ENCODE data around the gene SLC25A25.

The SLC25A25 gene

DNA sequence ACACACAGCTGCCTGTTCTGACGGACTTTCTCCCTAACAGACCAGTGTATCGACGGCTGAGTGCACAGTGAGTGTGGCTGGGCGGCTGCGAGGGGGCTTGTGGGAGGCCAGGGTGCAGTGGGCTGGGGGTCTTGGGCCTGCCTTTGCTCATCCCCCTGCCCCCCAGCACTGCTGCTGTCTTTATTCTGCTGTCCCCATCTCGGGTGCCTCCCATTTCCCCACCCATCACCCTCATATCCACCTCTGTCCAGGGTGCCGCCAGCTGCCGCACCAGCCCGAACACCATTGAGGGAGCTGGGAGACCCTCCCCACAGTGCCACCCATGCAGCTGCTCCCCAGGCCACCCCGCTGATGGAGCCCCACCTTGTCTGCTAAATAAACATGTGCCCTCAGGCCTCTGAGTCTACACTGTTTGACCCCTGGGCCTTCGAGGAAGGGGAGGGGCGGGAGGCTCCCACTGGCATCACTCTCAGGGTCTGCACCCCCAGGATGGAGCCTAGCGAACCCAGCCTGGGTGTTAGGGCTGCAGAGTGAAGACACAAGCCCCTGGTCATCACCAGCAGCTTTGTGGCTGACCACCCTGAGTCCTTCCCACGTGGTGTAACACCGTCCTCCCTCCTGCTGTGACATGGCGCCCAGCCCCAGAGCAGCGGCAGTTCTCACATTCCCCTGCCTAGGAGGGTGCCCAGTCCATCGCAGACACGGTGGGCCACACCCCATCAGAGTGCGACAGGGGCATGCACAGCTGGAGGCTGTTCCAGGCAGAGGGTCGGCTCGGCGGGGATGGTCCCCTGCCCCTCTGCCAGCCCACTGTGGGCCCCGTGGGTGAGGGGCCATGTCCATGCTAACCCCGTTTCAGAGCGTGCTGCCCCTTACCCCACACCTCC, 85.3 kb downstream of the SLC25A25 start:
- Histone ChIP-seq H3K27me3 (ENCODE audit: control insufficient read depth, insufficient read depth, low read length) (no peaks in the 10 kb centered on the region), H3K4me1 (ENCODE audit: control insufficient read depth, insufficient read depth, low read length) (peaks cover 31% of the 10 kb centered on the region), H3K9ac (ENCODE audit: low read length) (no peak overlapping the region), H3K4me3 (ENCODE audit: low read length) (no peak overlapping the region), H3K36me3 (ENCODE audit: control insufficient read depth, insufficient read depth, low read length) (no peaks in the 10 kb centered on the region), H3K9me3 (ENCODE audit: control insufficient read depth, low read length) (no peaks in the 10 kb centered on the region)

DNA sequence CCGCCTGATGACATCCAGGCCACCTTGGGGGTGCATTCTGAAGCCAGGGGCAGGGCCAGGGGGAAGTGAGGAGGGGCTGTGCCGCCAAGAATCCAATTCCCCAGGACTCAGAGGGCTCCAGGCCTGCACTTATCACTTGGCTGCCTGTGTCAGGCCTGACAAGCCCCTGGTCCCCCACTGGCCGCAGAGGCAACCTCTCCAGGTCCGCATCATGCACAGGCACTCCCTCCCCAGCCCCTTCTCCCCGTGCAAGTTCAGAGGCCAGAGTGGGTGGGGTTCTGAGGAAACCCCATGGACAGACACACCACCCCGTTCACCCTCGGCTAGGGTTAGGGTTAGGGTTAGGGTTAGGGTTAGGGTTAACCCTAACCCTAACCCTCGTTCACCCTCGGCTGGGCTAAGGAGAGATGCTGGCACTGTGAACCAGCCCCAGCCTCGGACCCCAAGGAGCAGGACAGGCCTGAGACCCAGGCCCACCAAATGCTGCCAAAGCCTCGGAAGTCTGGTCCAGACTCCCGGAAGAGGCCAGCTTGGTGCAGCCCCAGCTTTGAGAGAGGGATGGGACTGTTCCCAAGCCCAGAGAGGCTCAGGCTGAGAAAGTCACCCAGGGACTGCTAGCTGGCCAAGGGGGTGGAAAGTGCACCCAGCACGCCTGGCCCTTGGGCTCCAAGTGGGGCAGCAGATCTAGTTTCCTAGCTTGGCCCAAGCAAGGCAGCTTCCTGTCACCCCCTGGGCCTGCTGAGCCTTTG, 86.1 kb downstream of the SLC25A25 start:
- Histone ChIP-seq H3K9ac (ENCODE audit: low read length) (no peak overlapping the region), H3K4me3 (ENCODE audit: low read length) (no peak overlapping the region), H3K27me3 (ENCODE audit: control insufficient read depth, insufficient read depth, low read length) (no peaks in the 10 kb centered on the region), H3K36me3 (ENCODE audit: control insufficient read depth, insufficient read depth, low read length) (no peaks in the 10 kb centered on the region), H3K9me3 (ENCODE audit: control insufficient read depth, low read length) (no peaks in the 10 kb centered on the region), H3K4me1 (ENCODE audit: control insufficient read depth, insufficient read depth, low read length) (peaks cover 23% of the 10 kb centered on the region)

DNA sequence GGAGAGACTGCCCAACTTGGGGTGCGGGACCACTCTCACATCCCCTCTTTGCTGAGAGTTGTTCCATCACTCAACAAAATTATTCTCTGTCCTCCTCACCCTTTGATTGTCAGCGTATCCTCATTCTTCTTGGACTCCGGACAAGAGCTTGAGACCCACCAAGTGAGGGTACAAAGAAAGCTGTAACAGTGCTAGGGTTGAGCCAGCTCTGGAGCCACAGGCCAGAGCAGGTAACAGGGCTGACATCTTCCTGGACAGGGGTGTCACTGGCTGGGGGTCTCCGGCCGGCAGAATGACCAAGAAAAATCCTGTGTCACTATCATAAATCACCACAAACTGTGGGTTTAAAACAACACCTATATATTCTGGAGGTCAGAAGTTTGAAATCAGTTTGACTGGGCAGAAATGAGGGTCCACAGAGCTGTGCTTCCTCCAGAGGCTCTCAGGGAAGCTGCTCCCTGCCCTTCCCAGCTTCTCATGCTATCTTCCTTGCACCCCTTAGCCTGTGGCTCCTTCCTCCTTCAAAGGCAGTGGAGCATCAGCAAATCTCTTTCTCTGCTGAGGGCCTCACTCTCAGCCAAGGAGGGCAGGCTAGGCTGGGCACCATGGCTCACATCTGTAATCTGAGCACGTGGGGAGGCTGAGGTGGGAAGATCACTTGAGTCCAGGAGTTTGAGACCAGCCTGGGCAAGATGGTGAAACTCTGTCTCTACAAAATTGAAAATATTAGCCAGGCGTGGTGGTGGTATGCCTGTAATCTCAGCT, 87.9 kb downstream of the SLC25A25 start:
- H3K9me3 ChIP-seq (ENCODE audit: control insufficient read depth, low read length) = no peaks in the 10 kb centered on the region
- no peaks in the 10 kb centered on the region for H3K36me3 ChIP-seq (ENCODE audit: control insufficient read depth, insufficient read depth, low read length)
- H3K27me3 ChIP-seq (ENCODE audit: control insufficient read depth, insufficient read depth, low read length) = no peaks in the 10 kb centered on the region
- H3K4me1 ChIP-seq (ENCODE audit: control insufficient read depth, insufficient read depth, low read length) = peaks cover 17% of the 10 kb centered on the region
- H3K4me3 ChIP-seq (ENCODE audit: low read length) = no peak overlapping the region
- no peak overlapping the region for H3K9ac ChIP-seq (ENCODE audit: low read length)

Measured in mucosa of stomach (tissue), 1 donor.